GM23338 (cell line): ENCODE data around the gene MCM3. TPM values are rescaled to one million over a fixed set of nuclear protein-coding genes. Genes with fewer than 3 reads are reported as not detected.

Experiments
- ATAC-seq: fragments of 200-7000 bp; cut with Tn5 transposase; 3 replicates; pipeline ENCODE4 v1.9.1; 2020
- DNase-seq: peaks from one replicate; pipeline ENCODE4 v3.0.0-alpha.2; 2015; ENCODE audit warnings: low spot score
- H2AFZ ChIP-seq: fragments of 200-600 bp; sonication (generic); 2 replicates; pipeline ENCODE4 v1.8.0; 2016; ENCODE audit warnings: antibody characterized with exemption, mild to moderate bottlenecking, moderate library complexity
- H3F3A ChIP-seq: fragments of 200-600 bp; sonication (generic); replicated peaks from 2 replicates; pipeline ENCODE4 v1.8.0; 2017; ENCODE audit warnings: antibody characterized with exemption, mixed run types, low read depth
- H3K27ac ChIP-seq: fragments of 200-600 bp; sonication (generic); 2 replicates; pipeline ENCODE4 v1.6.1; 2016; ENCODE audit warnings: low read depth
- H3K27me3 ChIP-seq: fragments of 200-600 bp; sonication (generic); 2 replicates; pipeline ENCODE4 v1.8.0; 2016; ENCODE audit warnings: mild to moderate bottlenecking, mixed run types, moderate library complexity; ENCODE audit not compliant: insufficient read depth
- H3K36me3 ChIP-seq: fragments of 200-600 bp; sonication (generic); 2 replicates; pipeline ENCODE4 v1.8.0; 2016; ENCODE audit warnings: mild to moderate bottlenecking; ENCODE audit not compliant: insufficient read depth
- H3K4me1 ChIP-seq: fragments of 200-600 bp; sonication (generic); 2 replicates; pipeline ENCODE4 v1.8.0; 2016; ENCODE audit warnings: mild to moderate bottlenecking, moderate library complexity; ENCODE audit not compliant: insufficient read depth
- H3K4me2 ChIP-seq: fragments of 200-600 bp; sonication (generic); 2 replicates; pipeline ENCODE4 v1.7.1; 2017; ENCODE audit warnings: mixed run types
- H3K4me3 ChIP-seq: fragments of 200-600 bp; sonication (generic); 2 replicates; pipeline ENCODE4 v1.6.1; 2016; ENCODE audit warnings: mixed run types
- H3K79me2 ChIP-seq: fragments of 200-600 bp; sonication (generic); replicated peaks from 2 replicates; pipeline ENCODE4 v1.8.0; 2017; ENCODE audit warnings: mild to moderate bottlenecking; ENCODE audit not compliant: insufficient read depth
- H3K9me2 ChIP-seq: fragments of 200-600 bp; sonication (generic); 2 replicates; pipeline ENCODE4 v1.8.0; 2017; ENCODE audit not compliant: insufficient read depth
- H4K20me1 ChIP-seq: fragments of 200-600 bp; sonication (generic); replicated peaks from 2 replicates; pipeline ENCODE4 v1.8.0; 2017; ENCODE audit warnings: mild to moderate bottlenecking; ENCODE audit not compliant: insufficient read depth
- H3K27ac Mint-ChIP-seq: 2 replicates; pipeline ENCODE4 v1.8.0; 2020; ENCODE audit warnings: inconsistent platforms, mild to moderate bottlenecking, moderate library complexity, mixed read lengths
- H3K27me3 Mint-ChIP-seq: 3 replicates; pipeline ENCODE4 v1.8.0; 2022; ENCODE audit warnings: low read depth, mild to moderate bottlenecking, moderate library complexity, mixed read lengths, inconsistent platforms; ENCODE audit not compliant: insufficient read depth, poor library complexity
- H3K36me3 Mint-ChIP-seq: 3 replicates; pipeline ENCODE4 v1.8.0; 2021; ENCODE audit warnings: low read depth, mild to moderate bottlenecking, inconsistent platforms, moderate library complexity, mixed read lengths
- H3K4me1 Mint-ChIP-seq: 3 replicates; pipeline ENCODE4 v1.8.0; 2020; ENCODE audit warnings: mild to moderate bottlenecking, inconsistent platforms, mixed read lengths
- H3K4me3 Mint-ChIP-seq: 3 replicates; pipeline ENCODE4 v1.8.0; 2021; ENCODE audit warnings: moderate library complexity, mild to moderate bottlenecking, inconsistent platforms, mixed read lengths
- H3K9me3 Mint-ChIP-seq: 3 replicates; pipeline ENCODE4 v1.8.0; 2020; ENCODE audit warnings: moderate library complexity, mild to moderate bottlenecking, inconsistent platforms, mixed read lengths
- CREB1 ChIP-seq: fragments of 250-450 bp; sonication (Bioruptor Pico); IDR thresholded peaks from 2 replicates; pipeline ENCODE4 v1.5.0; 2020; ENCODE audit warnings: low read depth, mild to moderate bottlenecking, moderate library complexity
- ETS1 ChIP-seq: IDR thresholded peaks from 2 replicates; pipeline ENCODE4 v1.6.1; 2016; ENCODE audit warnings: antibody characterized with exemption
- EZH2 ChIP-seq: fragments of 200-600 bp; sonication (generic); IDR thresholded peaks from one replicate; pipeline ENCODE4 v1.8.0; 2017; ENCODE audit warnings: antibody characterized with exemption, mild to moderate bottlenecking, low read depth; ENCODE audit not compliant: unreplicated experiment
- EZH2phosphoT487 ChIP-seq: fragments of 200-600 bp; sonication (generic); IDR thresholded peaks from one replicate; pipeline ENCODE4 v1.8.1; 2018; ENCODE audit warnings: antibody characterized with exemption; ENCODE audit not compliant: unreplicated experiment
- NANOG ChIP-seq: IDR thresholded peaks from 2 replicates; pipeline ENCODE4 v1.6.1; 2016; ENCODE audit warnings: antibody characterized with exemption, borderline replicate concordance
- STAT1 ChIP-seq: IDR thresholded peaks from one replicate; pipeline ENCODE4 v1.6.1; 2016; ENCODE audit warnings: antibody characterized with exemption; ENCODE audit not compliant: unreplicated experiment
- ZNF462 ChIP-seq: fragments of 250-450 bp; sonication (Bioruptor Pico); IDR thresholded peaks from 2 replicates; pipeline ENCODE4 v1.5.0; 2020; ENCODE audit warnings: mild to moderate bottlenecking, moderate library complexity
- polyA plus RNA-seq: library from polyadenylated mRNA; unstranded; fragments of >200 nt; fragmentation: Nextera tagmentation; extraction: Ambion mirVana; gene quantifications from 2 replicates; pipeline ENCODE4 v1.2.1, GENCODE V29; 2016
- total RNA-seq: library from RNA; depleted of rRNA; stranded (reverse); fragments of >200 nt; shearing (Covaris generic); gene quantifications from 2 replicates; pipeline ENCODE4 v1.2.3, GENCODE V29; 2014
- TF ChIP-seq, protein P1 (sequence below), 2 experiments: fragments of 200-600 bp in 1 of 2; sonication (generic) in 1 of 2; conservative IDR thresholded peaks; 2 replicates each; pipeline versions ENCODE4 v1.5.1 to v1.6.1; 2016 to 2017; ENCODE audit warnings: antibody characterized with exemption in 2 of 2, low read depth in 2 of 2, mild to moderate bottlenecking in 2 of 2, moderate library complexity in 1 of 2
- TF ChIP-seq, protein P2 (sequence below): IDR thresholded peaks from one replicate; pipeline ENCODE4 v1.6.1; 2018; ENCODE audit warnings: antibody characterized with exemption; ENCODE audit not compliant: unreplicated experiment

The MCM3 gene
- total and polyA plus RNA-seq, 2 experiments from 2014 or later = 157 to 369 TPM

DNA sequence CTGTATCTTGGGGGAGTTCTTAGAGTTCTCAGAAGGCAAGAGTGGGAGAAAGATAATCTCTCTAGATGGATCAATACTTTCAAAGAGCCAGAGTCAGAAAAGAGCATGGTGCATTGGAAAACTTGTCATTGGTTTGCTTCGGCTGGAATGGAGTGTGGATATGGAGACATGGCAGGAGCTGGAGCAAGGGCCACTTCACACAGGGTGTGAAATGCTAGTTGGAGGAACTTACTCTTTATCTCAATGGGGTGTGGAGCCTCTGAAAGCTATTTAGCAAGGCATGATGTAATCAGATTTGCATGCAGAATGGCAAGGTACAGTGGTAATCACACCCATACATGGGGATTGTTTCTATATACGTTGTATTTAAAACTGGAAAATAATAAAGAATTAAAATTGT lies 45.9 kb upstream of the MCM3 start (continued):
- TF ChIP-seq ZNF462 (no peak), ETS1 (no peak), EZH2phosphoT487 (no peak), CREB1 (CRISPR knock-in tag) (no peak)
- TF ChIP-seq, protein P1, sequence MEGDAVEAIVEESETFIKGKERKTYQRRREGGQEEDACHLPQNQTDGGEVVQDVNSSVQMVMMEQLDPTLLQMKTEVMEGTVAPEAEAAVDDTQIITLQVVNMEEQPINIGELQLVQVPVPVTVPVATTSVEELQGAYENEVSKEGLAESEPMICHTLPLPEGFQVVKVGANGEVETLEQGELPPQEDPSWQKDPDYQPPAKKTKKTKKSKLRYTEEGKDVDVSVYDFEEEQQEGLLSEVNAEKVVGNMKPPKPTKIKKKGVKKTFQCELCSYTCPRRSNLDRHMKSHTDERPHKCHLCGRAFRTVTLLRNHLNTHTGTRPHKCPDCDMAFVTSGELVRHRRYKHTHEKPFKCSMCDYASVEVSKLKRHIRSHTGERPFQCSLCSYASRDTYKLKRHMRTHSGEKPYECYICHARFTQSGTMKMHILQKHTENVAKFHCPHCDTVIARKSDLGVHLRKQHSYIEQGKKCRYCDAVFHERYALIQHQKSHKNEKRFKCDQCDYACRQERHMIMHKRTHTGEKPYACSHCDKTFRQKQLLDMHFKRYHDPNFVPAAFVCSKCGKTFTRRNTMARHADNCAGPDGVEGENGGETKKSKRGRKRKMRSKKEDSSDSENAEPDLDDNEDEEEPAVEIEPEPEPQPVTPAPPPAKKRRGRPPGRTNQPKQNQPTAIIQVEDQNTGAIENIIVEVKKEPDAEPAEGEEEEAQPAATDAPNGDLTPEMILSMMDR (conservative IDR thresholded peaks at IDR 0.05; ENCODE audit: low read depth in 2 of 2) = no peak

DNA sequence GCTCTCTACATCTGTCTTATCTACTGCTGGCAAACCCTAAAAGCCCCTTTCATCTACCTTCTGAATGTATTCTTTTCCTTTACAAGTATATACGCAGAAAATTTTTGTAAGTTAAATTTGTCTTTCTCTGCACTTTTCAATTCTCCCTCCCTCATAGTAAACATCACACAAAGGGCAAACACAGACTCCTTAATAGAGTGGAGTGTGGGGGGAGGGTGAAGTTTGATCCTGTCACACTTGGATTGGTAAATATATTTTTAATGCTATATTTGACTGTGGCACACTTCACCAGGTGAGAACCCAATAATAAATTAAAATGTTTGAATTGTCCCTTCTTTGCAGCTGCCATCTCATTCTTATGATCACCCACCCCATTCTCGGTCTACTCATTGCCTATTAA lies 44.2 kb upstream of the MCM3 start:
- Histone ChIP-seq H3K79me2 (no peaks in the 10 kb centered on the region), H2AFZ (no peak overlapping the region; the same call in 1 of the 2 replicates), H3K4me3 (no peak overlapping the region), H4K20me1 (no peaks in the 10 kb centered on the region), H3F3A (0 out of 2 replicates have a peak, but pooled peaks cover 4% of the 10 kb centered on the region), H3K36me3 (no peaks in the 10 kb centered on the region), H3K27me3 (no peaks in the 10 kb centered on the region), H3K27ac (no peak overlapping the region), H3K9me2 (0 out of 2 replicates have a peak, but pooled peaks cover 8% of the 10 kb centered on the region), H3K4me1 (peaks cover 18% of the 10 kb centered on the region), H3K4me2 (no peak overlapping the region)
- no peak for ATAC-seq
- H3K27ac Mint-ChIP-seq = no peak overlapping the region
- H3K36me3 Mint-ChIP-seq = no peaks in the 10 kb centered on the region; the same call in 2 of the 3 replicates
- no peak overlapping the region for H3K4me3 Mint-ChIP-seq
- H3K9me3 Mint-ChIP-seq = 0 out of 3 replicates have a peak, but pooled peaks cover 2% of the 10 kb centered on the region
- peaks cover 33% of the 10 kb centered on the region for H3K4me1 Mint-ChIP-seq
- peaks cover 1% of the 10 kb centered on the region for H3K27me3 Mint-ChIP-seq
- no peak for DNase-seq
- TF ChIP-seq STAT1 = no peak
- no peak for TF ChIP-seq EZH2
- TF ChIP-seq, protein P1 (conservative IDR thresholded peaks at IDR 0.05; ENCODE audit: low read depth in 2 of 2) = no peak
- no peak for TF ChIP-seq NANOG
- TF ChIP-seq, protein P2, sequence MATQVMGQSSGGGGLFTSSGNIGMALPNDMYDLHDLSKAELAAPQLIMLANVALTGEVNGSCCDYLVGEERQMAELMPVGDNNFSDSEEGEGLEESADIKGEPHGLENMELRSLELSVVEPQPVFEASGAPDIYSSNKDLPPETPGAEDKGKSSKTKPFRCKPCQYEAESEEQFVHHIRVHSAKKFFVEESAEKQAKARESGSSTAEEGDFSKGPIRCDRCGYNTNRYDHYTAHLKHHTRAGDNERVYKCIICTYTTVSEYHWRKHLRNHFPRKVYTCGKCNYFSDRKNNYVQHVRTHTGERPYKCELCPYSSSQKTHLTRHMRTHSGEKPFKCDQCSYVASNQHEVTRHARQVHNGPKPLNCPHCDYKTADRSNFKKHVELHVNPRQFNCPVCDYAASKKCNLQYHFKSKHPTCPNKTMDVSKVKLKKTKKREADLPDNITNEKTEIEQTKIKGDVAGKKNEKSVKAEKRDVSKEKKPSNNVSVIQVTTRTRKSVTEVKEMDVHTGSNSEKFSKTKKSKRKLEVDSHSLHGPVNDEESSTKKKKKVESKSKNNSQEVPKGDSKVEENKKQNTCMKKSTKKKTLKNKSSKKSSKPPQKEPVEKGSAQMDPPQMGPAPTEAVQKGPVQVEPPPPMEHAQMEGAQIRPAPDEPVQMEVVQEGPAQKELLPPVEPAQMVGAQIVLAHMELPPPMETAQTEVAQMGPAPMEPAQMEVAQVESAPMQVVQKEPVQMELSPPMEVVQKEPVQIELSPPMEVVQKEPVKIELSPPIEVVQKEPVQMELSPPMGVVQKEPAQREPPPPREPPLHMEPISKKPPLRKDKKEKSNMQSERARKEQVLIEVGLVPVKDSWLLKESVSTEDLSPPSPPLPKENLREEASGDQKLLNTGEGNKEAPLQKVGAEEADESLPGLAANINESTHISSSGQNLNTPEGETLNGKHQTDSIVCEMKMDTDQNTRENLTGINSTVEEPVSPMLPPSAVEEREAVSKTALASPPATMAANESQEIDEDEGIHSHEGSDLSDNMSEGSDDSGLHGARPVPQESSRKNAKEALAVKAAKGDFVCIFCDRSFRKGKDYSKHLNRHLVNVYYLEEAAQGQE = no peak
- TF ChIP-seq EZH2phosphoT487 = no peak
- TF ChIP-seq CREB1 (CRISPR knock-in tag) = no peak
